T-helper 2 cell treated with Interferon-gamma antibody and Interleukin-4, amounts not matched to agents 100 ng/mL and 5 ng/mL, for 36 hours (primary cell): ENCODE results near the gene PDE1C. TPM values are rescaled to one million over a fixed set of nuclear protein-coding genes. Genes with fewer than 3 reads are reported as not detected.

ENCODE experiments used
- intact Hi-C: fragments of 100-400 bp; cut with micrococcal nuclease; formaldehyde crosslinking; loops from one replicate; pipeline ENCODE4 v1.15.1; 2023
- total RNA-seq: library from RNA; stranded (reverse); gene quantifications from 2 replicates; pipeline ENCODE4 v1.2.3, GENCODE V29; 2022

Gene PDE1C
- total RNA-seq, 1 donor from 2014 or later, result not detected

DNA sequence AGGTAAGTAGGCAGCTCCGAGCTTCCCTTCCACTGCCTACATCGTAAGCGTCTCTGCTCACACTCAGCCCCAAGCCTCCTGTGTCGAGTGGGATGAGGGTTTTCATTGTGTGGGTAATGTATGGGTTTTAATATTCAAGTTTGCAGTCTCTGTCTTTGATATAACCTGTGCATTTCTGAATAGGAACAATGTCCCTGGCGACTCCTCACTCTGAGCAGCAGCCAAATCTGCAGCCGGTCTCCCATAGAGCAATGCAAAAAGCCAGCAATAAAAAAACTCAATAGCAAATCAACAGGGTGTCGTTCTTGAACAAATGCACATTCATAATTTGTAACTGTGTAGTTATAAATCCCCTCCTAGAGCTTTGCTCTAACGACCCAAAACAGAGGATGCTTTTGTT lies 349.8 kb downstream of the PDE1C start:
- intact Hi-C loops, result no loop called here

DNA sequence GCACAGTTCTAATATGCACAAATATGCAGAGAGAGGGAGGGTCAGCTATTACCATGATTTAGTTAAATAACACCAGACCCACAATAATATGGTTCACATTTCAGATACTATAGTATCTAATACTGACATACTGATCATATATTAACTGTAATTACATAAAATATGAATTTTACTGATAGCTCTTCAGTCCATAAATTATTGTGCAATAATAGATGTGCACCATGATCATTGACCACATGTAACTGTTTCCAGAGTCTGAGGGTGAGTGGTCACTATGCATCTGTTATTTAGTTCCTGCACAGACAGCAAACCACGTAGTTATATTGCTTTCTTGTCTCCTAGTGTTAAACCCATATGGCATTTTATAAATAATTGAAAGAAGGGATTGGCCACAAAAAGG lies 353.9 kb downstream of the PDE1C start:
- intact Hi-C loops, result no loop called here

DNA sequence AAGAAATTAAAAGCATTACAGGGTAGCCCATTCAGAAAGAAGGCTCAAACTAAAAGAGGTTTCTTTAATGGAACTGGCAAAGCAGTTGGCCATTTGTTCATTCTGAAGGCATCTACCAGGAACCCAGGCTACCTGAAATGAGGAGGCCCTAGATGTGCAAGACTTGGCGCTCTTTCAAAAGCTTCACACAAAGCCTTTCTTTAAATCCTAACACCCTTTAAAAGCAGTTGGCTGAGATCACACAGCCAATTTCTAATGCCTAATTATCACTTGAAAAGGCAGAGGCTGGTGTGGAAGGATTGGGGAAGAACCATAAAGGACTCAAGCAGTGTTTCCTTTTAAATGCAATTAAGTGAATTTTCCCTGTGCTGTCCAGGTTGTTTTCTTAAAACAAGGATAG lies 360.0 kb downstream of the PDE1C start:
- intact Hi-C loops, result no loop called here

DNA sequence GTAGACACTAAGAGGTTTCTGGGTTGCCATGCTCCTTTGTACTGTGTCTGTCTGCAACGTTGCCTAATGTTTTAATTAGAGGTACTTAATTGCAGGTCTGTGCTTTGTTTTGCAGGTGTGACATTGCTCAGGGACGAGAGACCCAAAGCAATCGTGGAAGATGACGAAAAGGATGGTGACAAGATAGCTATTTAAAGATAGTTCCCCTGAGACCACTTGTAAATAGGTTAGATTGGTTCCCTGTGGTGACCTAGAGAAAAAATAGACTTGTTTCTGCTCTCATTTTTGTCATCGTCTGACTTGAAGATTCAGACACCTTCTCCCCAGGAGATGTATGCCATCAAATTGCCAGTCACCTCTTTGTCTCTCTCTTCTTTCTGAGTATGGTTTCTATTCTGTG lies 363.1 kb downstream of the PDE1C start:
- intact Hi-C loops, result no loop called here

DNA sequence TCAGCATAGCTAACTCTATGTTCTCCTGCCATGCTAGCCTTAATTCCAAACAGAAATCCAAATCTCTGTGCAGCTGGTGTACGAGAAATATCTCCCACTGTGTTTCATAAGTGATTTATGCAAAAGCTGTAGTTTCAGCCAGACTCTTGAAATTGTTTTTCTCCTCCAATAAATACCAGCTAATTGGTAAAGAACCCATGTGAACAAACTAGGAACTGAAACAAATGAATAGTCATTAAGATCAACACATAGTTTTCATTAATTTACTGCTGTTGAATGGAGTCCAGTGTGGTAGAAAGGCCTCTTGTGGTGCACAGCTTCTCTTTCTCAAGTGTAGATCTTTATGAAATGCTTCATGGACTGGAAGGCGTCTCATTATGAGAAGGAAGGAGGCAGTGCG lies 364.8 kb downstream of the PDE1C start:
- intact Hi-C loops, result no loop called here

DNA sequence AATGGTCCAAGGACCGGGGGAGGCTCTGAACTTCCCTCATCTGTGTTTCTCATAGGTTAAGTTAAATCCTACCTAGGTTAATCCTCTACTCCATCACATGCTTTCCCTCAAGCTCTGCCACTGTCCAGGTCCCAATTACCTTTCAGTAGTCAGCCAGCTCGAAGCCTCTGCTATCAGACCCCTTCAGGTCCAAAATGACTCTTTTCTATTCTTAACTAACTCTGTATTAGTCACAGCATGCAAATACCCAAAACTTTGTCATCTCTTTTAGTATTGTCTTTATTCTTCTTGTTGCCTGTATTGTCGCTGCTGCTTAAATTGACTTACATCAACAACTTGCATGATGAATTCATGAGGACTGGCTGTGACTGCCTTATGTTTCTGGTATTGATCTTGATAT lies 367.9 kb downstream of the PDE1C start:
- intact Hi-C loops, result no loop called here
